ENCODE results near the gene NOVA1.

Gene NOVA1

DNA sequence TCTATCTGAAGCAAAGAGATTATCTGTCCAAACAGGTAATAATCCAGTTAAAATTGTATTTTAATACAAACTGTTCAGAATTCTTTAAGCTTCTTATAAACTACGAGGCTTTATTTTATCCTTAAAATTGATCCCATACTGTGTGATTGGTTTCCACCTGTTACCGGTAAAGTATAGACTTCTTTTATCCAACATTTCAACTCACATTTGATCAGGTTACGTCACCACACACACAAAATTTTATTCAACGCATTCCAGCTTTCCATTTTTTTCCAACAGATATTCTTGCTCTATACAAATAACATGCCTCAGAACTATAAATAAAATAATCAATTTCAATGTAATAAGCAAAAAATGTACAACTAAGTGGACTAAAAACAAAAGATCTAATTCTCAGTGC, 4.5 kb downstream of the NOVA1 start:
- DNase-seq, result no peak

GRCh38 chr14:26589925-26590324, 7.9 kb downstream of the NOVA1 start:
- DNase-seq, result no peak

- no peak for DNase-seq
Measured at GRCh38 chr14:26577711-26578110, 20.1 kb downstream of the NOVA1 start.

DNA sequence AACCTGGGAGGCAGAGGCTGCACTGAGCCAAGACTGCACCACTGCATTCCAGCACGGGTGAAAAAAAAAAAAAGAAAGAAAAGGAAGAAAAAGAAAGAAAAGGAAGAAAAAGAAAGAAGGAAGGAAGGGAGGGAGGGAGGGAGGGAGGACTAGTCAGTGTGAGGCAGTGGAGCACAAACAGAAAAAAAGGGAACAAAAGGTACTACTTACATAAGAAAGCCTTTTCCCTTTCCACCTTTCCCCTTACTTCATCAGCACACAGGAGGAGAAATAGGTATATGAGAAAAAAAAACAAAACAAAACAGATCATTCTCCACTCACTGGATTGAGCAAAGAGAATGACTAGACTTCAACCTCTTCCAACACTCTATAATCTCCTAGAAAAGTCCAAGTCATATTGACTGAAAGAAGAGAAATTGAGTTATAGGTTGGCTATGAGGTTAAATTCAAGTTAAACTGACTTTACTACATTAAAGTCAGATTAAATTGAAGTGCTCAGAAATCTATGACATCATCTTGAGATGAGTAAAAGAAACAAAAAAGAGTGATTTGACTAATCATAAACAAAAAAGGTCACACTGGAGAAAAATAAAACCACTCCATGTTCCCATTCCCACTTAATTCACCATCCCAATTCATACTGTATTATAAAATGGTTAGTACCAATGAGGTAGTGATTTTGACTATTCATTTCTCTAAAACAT, 43.6 kb downstream of the NOVA1 start:
- no peak for DNase-seq

- DNase-seq, result no peak
Measured at GRCh38 chr14:26549571-26549970, 48.3 kb downstream of the NOVA1 start.

DNA sequence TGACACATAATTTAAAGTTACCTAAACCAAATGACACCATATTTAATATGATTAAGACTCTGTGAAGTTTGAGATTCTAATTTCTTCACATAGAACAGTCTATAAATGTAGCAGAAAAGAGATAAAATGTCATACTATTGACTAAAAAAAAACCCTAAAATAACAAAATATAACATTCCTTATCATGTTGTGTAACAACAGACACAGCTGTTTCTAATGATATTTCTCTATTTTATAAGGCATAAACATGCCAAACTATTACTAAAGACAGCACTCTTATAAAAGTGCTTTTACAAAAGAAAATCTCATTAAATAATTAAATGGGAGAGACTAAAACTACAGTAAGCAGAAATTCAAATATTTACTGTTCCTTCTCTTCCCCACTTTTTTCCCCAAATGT, 49.4 kb downstream of the NOVA1 start:
- DNase-seq, result no peak

DNA sequence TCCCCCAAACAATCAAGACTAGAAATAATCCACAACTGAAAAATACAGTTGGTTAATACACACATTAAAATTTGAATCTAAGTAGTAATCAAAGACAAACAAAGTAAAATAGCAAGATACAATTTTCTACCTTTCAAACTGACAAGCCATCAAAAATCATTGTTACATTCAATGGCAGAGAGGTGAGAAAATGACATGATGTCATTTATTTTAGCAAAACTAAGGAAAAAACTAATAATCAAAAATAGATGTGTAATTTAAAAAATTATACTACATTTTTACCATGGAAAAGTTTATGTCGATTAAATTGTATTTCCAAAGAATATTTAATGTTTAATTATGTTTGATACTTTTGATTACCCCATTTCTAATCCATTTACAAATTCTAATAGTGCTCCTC, 59.7 kb downstream of the NOVA1 start:
- DNase-seq, result no peak

DNA sequence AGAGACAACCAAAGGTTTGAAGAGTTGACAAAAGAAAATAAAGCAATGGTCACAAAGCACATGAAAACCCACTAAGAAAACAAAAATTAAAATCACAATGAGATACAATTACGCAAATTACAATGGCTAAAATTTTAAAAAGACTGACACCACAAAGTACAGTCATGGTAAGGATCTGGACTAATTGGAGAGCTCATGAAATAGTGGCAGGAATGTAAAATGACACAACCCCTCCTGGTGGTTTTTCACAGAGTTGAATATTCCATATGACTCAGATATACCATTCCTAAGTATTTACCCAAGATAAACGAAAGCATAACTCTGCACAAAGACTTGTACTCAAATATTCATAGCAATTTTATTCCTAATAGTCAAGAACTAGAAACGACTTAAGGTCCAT, 65.9 kb downstream of the NOVA1 start:
- DNase-seq, result no peak

DNA sequence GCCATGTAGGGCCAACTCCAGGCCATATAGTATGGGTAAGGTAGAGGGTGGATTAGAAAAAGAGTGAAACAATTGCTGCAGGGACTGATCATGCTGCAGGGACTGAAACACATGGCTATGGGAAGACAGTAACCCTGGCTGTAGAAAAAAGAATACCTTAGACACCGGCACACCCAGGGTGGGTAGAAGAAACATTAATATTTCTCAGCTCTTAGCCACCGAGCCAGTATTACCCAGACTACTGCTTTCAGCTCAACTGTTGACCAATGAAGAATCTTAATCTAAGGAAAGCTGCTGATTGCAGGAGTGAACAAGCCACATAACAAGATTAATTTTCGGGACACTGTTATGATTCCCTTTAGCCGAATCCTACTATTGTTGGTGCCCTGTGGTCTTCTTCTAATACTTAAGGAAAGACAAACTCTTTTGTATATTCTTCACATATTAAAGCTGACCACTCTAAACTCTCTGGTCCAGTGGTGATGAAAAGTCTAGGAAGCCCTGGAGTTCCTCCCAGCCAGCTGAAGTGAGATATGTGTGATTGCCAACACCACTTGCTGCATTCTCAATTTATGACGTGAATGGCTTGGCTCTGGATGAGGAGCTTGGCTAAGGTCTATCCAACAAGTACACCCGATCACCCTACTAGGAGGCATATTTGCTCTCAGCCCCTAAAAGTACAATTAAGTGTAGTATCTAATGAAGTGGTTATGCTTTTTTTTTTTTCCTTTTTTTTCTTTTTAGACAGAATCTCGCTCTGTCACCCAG, 69.2 kb downstream of the NOVA1 start:
- DNase-seq, result no peak

GRCh38 chr14:26527095-26527494, 70.7 kb downstream of the NOVA1 start:
- DNase-seq, result no peak

GRCh38 chr14:26526137-26526536, 71.7 kb downstream of the NOVA1 start:
- no peak for DNase-seq

DNA sequence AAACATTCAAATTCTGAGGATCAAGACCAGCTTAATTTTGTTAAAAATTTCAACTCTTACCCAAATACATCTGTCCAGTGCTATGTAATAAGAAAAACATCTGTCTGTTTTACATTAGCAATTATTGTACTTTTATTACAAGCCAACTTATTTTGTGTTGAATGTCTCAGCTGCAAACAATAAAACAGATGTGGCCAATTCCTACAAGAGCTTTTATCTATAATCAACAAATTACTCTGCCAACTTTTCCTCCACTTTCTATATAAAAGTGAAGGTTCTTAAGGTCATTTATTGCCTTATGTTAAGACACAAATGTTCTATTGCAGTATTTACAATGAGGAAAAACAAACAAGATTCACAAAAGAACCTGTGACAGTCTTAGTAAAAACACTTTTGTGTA, 72.7 kb downstream of the NOVA1 start:
- no peak for DNase-seq

DNA sequence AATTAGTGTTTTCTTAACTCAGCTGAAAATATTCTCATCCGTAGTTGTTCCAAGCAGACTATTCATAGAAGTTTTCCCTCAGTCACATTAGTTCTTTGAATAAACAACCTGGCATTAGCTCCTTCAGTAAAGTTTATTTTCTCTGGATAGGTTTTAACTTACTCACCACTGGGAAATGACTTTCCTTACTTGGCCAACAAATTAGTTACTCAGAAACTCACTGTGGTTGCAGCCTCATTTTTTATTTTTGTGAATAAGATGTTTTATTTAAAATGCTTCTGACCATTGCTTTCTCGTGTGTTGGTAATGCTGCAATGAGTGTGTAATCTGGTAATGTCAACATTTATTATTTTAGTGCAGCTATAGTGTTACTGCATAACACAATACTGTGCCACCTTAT, 74.9 kb downstream of the NOVA1 start:
- DNase-seq, result no peak

DNA sequence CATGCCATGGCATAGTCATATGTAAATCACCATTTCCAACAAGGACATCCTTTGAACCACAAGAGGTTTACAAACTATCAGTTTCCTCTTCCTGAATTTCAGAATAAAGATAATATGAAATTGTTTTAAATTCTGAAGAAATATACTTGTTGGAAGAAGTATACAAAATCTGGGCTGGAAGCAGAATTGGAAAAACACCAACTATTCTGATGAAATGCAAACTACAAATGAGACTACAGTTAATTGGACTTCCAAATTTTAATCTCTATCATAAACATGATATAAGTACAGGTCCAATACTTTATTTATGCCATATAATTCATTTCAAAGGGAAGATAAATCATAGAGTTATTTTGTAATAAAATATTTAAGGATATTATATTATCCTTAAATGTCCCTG, 80.1 kb downstream of the NOVA1 start:
- no peak for DNase-seq

- DNase-seq, result no peak
Measured at GRCh38 chr14:26500028-26500427, 97.8 kb downstream of the NOVA1 start.

DNA sequence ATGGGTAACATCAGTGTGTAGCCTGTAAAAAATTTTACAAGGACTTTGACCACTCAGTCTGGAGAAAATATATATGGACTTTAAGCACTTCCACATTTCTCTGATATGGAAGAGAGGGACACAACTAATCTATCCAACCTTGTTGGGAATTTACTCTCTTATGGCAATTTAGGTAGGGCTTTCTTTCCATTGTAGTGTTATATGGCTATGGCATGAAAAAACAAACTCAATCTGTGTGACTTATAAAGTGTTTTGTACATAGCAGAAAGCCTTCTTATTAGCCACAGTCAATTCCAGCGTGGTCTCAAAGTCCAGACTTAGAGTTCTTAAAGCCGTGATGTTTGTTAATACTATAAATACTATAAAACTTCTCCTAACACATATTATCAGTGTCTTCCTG, 98.3 kb downstream of the NOVA1 start:
- DNase-seq, result no peak

DNA sequence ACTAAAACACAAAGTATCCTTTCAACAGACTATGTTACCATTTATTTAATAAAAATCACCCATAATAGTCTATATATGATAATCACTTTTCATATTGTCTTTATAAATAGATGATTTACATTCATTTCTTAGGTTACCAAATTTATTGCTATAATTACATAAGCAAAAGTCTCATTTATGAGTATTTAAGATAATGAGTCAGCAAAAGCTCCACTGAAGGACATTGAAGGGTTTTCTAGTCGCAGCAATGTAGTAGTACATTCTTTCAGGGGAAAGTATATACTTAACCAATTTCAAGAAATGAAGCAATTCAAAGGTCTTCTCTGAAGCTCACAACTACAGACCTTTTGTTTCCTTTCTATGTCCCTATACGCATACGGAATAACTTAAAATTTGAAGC, 110.9 kb downstream of the NOVA1 start:
- DNase-seq, result no peak

- DNase-seq, result no peak
Measured at GRCh38 chr14:26484562-26484961, 113.3 kb downstream of the NOVA1 start.

- DNase-seq, result no peak
Measured at GRCh38 chr14:26478967-26479366, 118.9 kb downstream of the NOVA1 start.

- no peak for DNase-seq
Measured at GRCh38 chr14:26466862-26467261, 131.0 kb downstream of the NOVA1 start.

DNA sequence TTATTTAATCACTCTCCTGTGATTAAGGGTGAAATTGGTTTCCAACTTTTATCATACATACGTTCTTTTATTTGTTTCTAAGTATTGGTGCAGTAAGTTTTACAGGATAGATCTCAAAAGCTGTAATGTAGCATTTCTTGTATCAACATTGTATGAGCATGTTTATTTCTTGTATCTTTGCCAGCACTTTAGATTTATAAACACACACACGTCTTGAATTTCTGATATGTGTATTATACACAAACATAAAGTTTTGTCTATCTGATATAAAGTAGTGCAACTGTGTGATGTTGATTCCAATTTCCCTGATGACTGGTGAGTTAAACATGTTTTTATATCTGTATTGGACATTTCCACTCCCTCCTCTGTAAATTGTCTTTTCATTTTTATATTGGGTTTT, 134.7 kb downstream of the NOVA1 start:
- no peak for DNase-seq

GRCh38 chr14:26454105-26454504, 143.7 kb downstream of the NOVA1 start:
- no peak for DNase-seq

DNA sequence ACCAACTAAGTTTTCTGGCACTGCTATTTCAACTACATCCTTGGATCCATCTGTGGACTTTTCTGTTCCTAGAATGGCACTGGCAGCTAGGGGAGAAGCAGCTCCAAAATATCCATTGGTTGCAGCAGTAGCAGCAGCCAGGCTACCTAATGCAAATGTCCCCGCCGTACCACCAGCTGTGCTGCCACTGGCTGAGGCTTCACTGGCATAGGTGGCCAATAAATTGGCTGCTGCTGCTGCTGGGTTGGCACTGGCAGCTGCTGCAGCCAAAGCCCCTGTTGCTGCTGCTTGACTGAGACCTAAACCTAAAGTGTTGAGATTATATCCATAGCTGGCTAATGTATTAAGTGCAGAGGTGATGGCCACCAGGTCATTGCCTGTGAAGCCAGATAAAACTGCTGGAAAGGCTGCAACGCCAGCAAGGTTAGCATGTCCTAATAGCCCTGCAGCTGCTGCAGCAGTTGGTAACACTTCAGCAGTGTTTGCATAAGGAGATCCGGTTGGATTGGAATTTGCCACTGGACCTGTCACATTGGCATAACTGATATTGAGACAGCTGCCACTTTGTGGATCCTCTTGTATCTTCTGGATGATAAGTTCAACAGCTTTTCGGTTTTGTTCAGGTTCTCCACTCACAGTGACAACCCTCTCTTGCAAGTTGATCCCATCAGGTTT, 149.5 kb downstream of the NOVA1 start:
- DNase-seq, result no peak

GRCh38 chr14:26444822-26445221, 153.0 kb downstream of the NOVA1 start:
- no peak for DNase-seq

All from activated CD8-positive, alpha-beta memory T cell treated with anti-CD3 and anti-CD28 coated beads for 24 hours (primary cell).